ENCODE data around the gene CASP14. TPM values are rescaled to one million over a fixed set of nuclear protein-coding genes. Genes with fewer than 3 reads are reported as not detected.
A peak's percentile ranks its signal among the peaks of the same experiment; 100 is the strongest.
"Not testable (repeated sequence)": the region's sequence is repeated elsewhere in the genome, so short reads cannot be mapped to it uniquely, and the experiment has no call there.

CASP14 gene
- polyA plus RNA-seq (ENCODE audit: insufficient read length), result 0.05 TPM
- long read RNA-seq, donor 1, result 0 reads
- long read RNA-seq, donor 2, result 0 reads
- long read RNA-seq, donor 3, result 0 reads
- long read RNA-seq, donor 4, result 0 reads
- long read RNA-seq, donor 5, result 0 reads
- long read RNA-seq, donor 6, result 0 reads
- long read RNA-seq, donor 7, result 0 reads
- long read RNA-seq, donor 8, result 0 reads

GRCh38 chr19:15048885-15049541 lies at the start of gene CASP14:
Gene CASP14, plus strand, starts transcription at chr19:15049480. Its CDS starts 2,772 bp downstream, at chr19:15052252.
- DNase-seq, result no peak

GRCh38 chr19:15008308-15008707 lies 41.0 kb upstream of the CASP14 start:
- DNase-seq, result no peak

GRCh38 chr19:15010501-15011300 lies 38.6 kb upstream of the CASP14 start:
- DNase-seq, result peak; percentile 3

GRCh38 chr19:15014579-15014978 lies 34.7 kb upstream of the CASP14 start:
- DNase-seq, result no peak

- peak; percentile 47 for DNase-seq
These were observed 33.2 kb upstream of the CASP14 start for GRCh38 chr19:15015946-15016542.

GRCh38 chr19:15018836-15019235 lies 30.4 kb upstream of the CASP14 start:
- not testable (repeated sequence) for DNase-seq

GRCh38 chr19:15021286-15022007 lies 27.8 kb upstream of the CASP14 start:
- DNase-seq, result no peak

- DNase-seq, result no peak
These were observed 26.5 kb upstream of the CASP14 start for GRCh38 chr19:15022752-15023151.

GRCh38 chr19:15025217-15025616 lies 24.1 kb upstream of the CASP14 start:
- DNase-seq, result no peak

GRCh38 chr19:15028490-15028889 lies 20.8 kb upstream of the CASP14 start:
- no peak for DNase-seq

GRCh38 chr19:15031675-15032074 lies 17.6 kb upstream of the CASP14 start:
- no peak for DNase-seq

- DNase-seq, result no peak
These were observed 13.4 kb upstream of the CASP14 start for GRCh38 chr19:15035795-15036311.

- DNase-seq, result no peak
These were observed 11.7 kb upstream of the CASP14 start for GRCh38 chr19:15037586-15037985.

GRCh38 chr19:15038294-15038693 lies 11.0 kb upstream of the CASP14 start:
- DNase-seq, result no peak

- no peak for DNase-seq
These were observed 7.3 kb upstream of the CASP14 start for GRCh38 chr19:15042003-15042402.

- DNase-seq, result no peak
These were observed 6.5 kb upstream of the CASP14 start for GRCh38 chr19:15042826-15043225.

GRCh38 chr19:15045506-15045905 lies 3.8 kb upstream of the CASP14 start:
- no peak for DNase-seq

- DNase-seq, result no peak
These were observed 1.6 kb upstream of the CASP14 start for GRCh38 chr19:15047680-15048079.

- DNase-seq, result no peak
These were observed 1.2 kb upstream of the CASP14 start for GRCh38 chr19:15048128-15048527.

- no peak for DNase-seq
These were observed 1.4 kb downstream of the CASP14 start for GRCh38 chr19:15050639-15051038.

GRCh38 chr19:15062036-15062435 lies 12.8 kb downstream of the CASP14 start:
- DNase-seq, result no peak

GRCh38 chr19:15070386-15070785 lies 21.1 kb downstream of the CASP14 start:
- DNase-seq, result not testable (repeated sequence)

All from left kidney (tissue), 8 donors.